K562 (cell line): ENCODE measurements around the gene VPS35L. TPM values are rescaled to one million over a fixed set of nuclear protein-coding genes. Genes with fewer than 3 reads are reported as not detected.
A peak's percentile ranks its signal among the peaks of the same experiment; 100 is the strongest.

ENCODE experiments used
- ATAC-seq: fragments of 200-7000 bp; cut with Tn5 transposase; 3 replicates; pipeline ENCODE4 v1.9.1; 2020; ENCODE audit warnings: moderate library complexity
- Bru-seq: library from RNA; stranded (reverse); fragments of 400-500 nt; gene quantifications from one replicate; lab custom pipeline; 2021; lab: Mats Ljungman, UMichigan
- BruChase-seq, 2 experiments: library from RNA; stranded (reverse); fragments of 400-500 nt; gene quantifications; one replicate each; lab custom pipeline; 2021; lab: Mats Ljungman, UMichigan
- BruUV-seq: library from RNA; stranded (reverse); fragments of 400-500 nt; replicated peaks from 2 replicates; lab custom pipeline; 2021; lab: Mats Ljungman, UMichigan
- CTCF ChIA-PET: fragments of 300-600 bp; formaldehyde crosslinking; extraction: SDS; loops from one replicate; lab custom pipeline; 2021; ENCODE audit warnings: low intra/inter-chr PET ratio; lab: Yijun Ruan, JAX
- POLR2A ChIA-PET: fragments of 300-600, 350-650 bp; sonication (Branson Sonifier 250); formaldehyde crosslinking; extraction: SDS; loops from one replicate; lab custom pipeline; 2021; ENCODE audit warnings: antibody characterized with exemption, inconsistent platforms; lab: Yijun Ruan, JAX
- DNase-seq, 4 experiments: peaks; one replicate each; pipeline versions ENCODE4 v3.0.0 to v3.0.0-alpha.2; 2011 to 2018; ENCODE audit warnings: low spot score in 3 of 4, mixed read lengths in 3 of 4; ENCODE audit errors: extremely low read depth in 1 of 4
- FAIRE-seq: peaks from 2 replicates; lab custom pipeline; 2011; peaks lifted over from hg19 to GRCh38; lab: Jason Lieb, UNC
- H2AFZ ChIP-seq: 2 replicates; pipeline ENCODE4 v1.6.0; 2011; ENCODE audit warnings: low read depth, low read length, control low read depth, inconsistent platforms
- H3K27ac ChIP-seq: fragments of 200-600 bp; 3 replicates; pipeline ENCODE4 v1.8.0; 2011; ENCODE audit warnings: low read depth, mild to moderate bottlenecking, control low read depth, inconsistent platforms, low read length, moderate library complexity, mixed read lengths; ENCODE audit errors: extremely low read depth
- H3K27me3 ChIP-seq, 2 experiments: fragments of 300-600 bp in 1 of 2; 2 replicates in 1 of 2; 3 replicates in 1 of 2; pipeline versions ENCODE4 v1.6.0 to v1.8.0; 2011; ENCODE audit warnings: inconsistent platforms in 2 of 2, low read length in 2 of 2, mild to moderate bottlenecking in 1 of 2, mixed read lengths in 1 of 2, moderate library complexity in 1 of 2; ENCODE audit not compliant: control insufficient read depth in 2 of 2, insufficient read depth in 2 of 2
- H3K36me3 ChIP-seq: fragments of 300-600 bp; 3 replicates; pipeline ENCODE4 v1.8.0; 2011; ENCODE audit warnings: mild to moderate bottlenecking, low read length, inconsistent platforms; ENCODE audit not compliant: control insufficient read depth, insufficient read depth
- H3K4me1 ChIP-seq, 2 experiments: fragments of 200-600 bp in 1 of 2; replicated peaks in 1 of 2; 2 replicates in 1 of 2; 3 replicates in 1 of 2; pipeline versions ENCODE4 v1.5.1 to v1.8.0; 2011; ENCODE audit warnings: inconsistent platforms in 2 of 2, low read length in 2 of 2, mild to moderate bottlenecking in 1 of 2, mixed read lengths in 1 of 2, moderate library complexity in 1 of 2; ENCODE audit not compliant: control insufficient read depth in 2 of 2, insufficient read depth in 2 of 2
- H3K4me2 ChIP-seq: 2 replicates; pipeline ENCODE4 v1.6.1; 2011; ENCODE audit warnings: low read length, control low read depth, inconsistent platforms, mixed read lengths; ENCODE audit not compliant: insufficient read depth
- H3K4me3 ChIP-seq: fragments of 200-600 bp; sonication (generic), shearing (Covaris generic); 2 replicates; pipeline ENCODE4 v1.5.1; 2016; ENCODE audit warnings: control low read depth, inconsistent platforms
- H3K79me2 ChIP-seq: fragments of 200-600 bp; 3 replicates; pipeline ENCODE4 v1.8.0; 2011; ENCODE audit warnings: low read length, inconsistent platforms; ENCODE audit not compliant: control insufficient read depth, insufficient read depth
- H3K9ac ChIP-seq, 2 experiments: 2 replicates each; pipeline versions ENCODE4 v1.6.0 to v1.6.1; 2011; ENCODE audit warnings: low read depth in 2 of 2, low read length in 2 of 2, control low read depth in 1 of 2, inconsistent platforms in 1 of 2, mild to moderate bottlenecking in 1 of 2, mixed read lengths in 1 of 2; ENCODE audit not compliant: insufficient read depth in 1 of 2
- H3K9me1 ChIP-seq: one replicate; pipeline ENCODE4 v1.6.0; 2011; ENCODE audit warnings: inconsistent platforms, mild to moderate bottlenecking, low read length, moderate library complexity; ENCODE audit not compliant: control insufficient read depth, insufficient read depth
- H3K9me3 ChIP-seq: replicated peaks from 2 replicates; pipeline ENCODE4 v1.5.1; 2011; ENCODE audit warnings: low read depth, low read length, inconsistent platforms; ENCODE audit not compliant: control insufficient read depth, insufficient read depth
- H4K20me1 ChIP-seq: replicated peaks from 2 replicates; pipeline ENCODE4 v1.6.1; 2011; ENCODE audit warnings: low read length, inconsistent platforms, mixed read lengths; ENCODE audit not compliant: control insufficient read depth, insufficient read depth
- ARID4B ChIP-seq: sonication (generic); formaldehyde crosslinking; IDR thresholded peaks from 2 replicates; pipeline ENCODE4 v1.8.0; 2022; ENCODE audit warnings: mild to moderate bottlenecking, missing genetic modification reagents
- KLF16 ChIP-seq: IDR thresholded peaks from 2 replicates; pipeline ENCODE4 v1.6.1; 2016; ENCODE audit warnings: antibody characterized with exemption
- TBP ChIP-seq: optimal IDR thresholded peaks from 2 replicates; pipeline ENCODE3; 2011; ENCODE audit warnings: low read depth, low read length, improper control_type of control experiment
- XRCC5 ChIP-seq: fragments of 200-400 bp; formaldehyde crosslinking; IDR thresholded peaks from 2 replicates; pipeline ENCODE4 v1.6.1; 2017; ENCODE audit warnings: low read depth, mild to moderate bottlenecking, low read length
- WGBS: fragments of 100-300 bp; shearing (Covaris generic); methylation state at CpG from one replicate; pipeline ENCODE4 v1.1.6; 2016; ENCODE audit warnings: low coverage, mixed read lengths; ENCODE audit not compliant: insufficient coverage; ENCODE audit errors: missing lambda C conversion rate; 5-methylcytosine and 5-hydroxymethylcytosine counted together
- in situ Hi-C: fragments of 300-500 bp; cut with MboI; formaldehyde crosslinking; loops from 4 replicates; pipeline ENCODE4 v1.15.0; 2018; ENCODE audit warnings: inconsistent platforms, mixed read lengths
- intact Hi-C: fragments of 100-400 bp; cut with micrococcal nuclease; formaldehyde crosslinking; loops from 2 replicates; pipeline ENCODE4 v1.14.2; 2022
- long read RNA-seq, 3 experiments: library from polyadenylated mRNA in 2 of 3; library from RNA in 1 of 3; unstranded in 2 of 3; stranded (forward) in 1 of 3; transcript quantifications; one replicate each; pipeline ENCODE4 v2.0.0, GENCODE V29; 2019 to 2022
- polyA minus RNA-seq, 3 experiments: library from RNA; depleted of rRNA, polyadenylated mRNA; stranded (reverse); fragments of >200 nt; gene quantifications; 2 replicates each; pipeline ENCODE4 v1.2.3, GENCODE V29; 2011
- polyA plus RNA-seq, 8 experiments: library from polyadenylated mRNA; depleted of rRNA in 4 of 8; stranded (reverse) in 5 of 8; unstranded in 3 of 8; fragments of >200 nt; fragmentation: Nextera tagmentation in 2 of 8; fragmentation: Illumina TruSeq in 1 of 8; extraction: Ambion mirVana in 2 of 8; extraction: Trizol in 1 of 8; gene quantifications; 2 replicates each; pipeline versions ENCODE4 v1.2.1 to v1.2.3, GENCODE V29; 2011 to 2014; ENCODE audit warnings: inconsistent platforms in 1 of 8, missing spikeins in 1 of 8
- total RNA-seq, 7 experiments: library from RNA; depleted of rRNA in 6 of 7; stranded (reverse); fragments of >200 nt in 6 of 7; fragmentation: Illumina TruSeq in 2 of 7; extraction: Trizol in 2 of 7; gene quantifications; 2 replicates each; pipeline versions ENCODE4 v1.2.1 to v1.2.3, GENCODE V29; 2011 to 2021; ENCODE audit warnings: low replicate concordance in 1 of 7
- TF ChIP-seq, protein P1 (sequence below): fragments of 450-650 bp; formaldehyde crosslinking; IDR thresholded peaks from 2 replicates; pipeline ENCODE4 v1.4.0; 2020; ENCODE audit warnings: mild to moderate bottlenecking, mixed read lengths

Gene VPS35L
- 79.5 and 124 TPM in 2 replicates for total RNA-seq (2011; cell fraction: chromatin; rRNA removed; ENCODE audit: low replicate concordance)
- total RNA-seq (2011; cell fraction: nucleolus; rRNA removed) = 50.9 and 57.6 TPM in 2 replicates
- total RNA-seq (2011; cell fraction: nucleoplasm; rRNA removed) = 64.1 and 74.5 TPM in 2 replicates
- total RNA-seq (2014; rRNA removed) (9.0 and 10.2 TPM in 2 replicates), total RNA-seq (2014; rRNA removed; fragmentation: Illumina TruSeq; extraction: Trizol) (18.2 and 20.1 TPM in 2 replicates), total RNA-seq (2015; rRNA removed; fragmentation: Illumina TruSeq; extraction: Trizol) (21.3 and 22.6 TPM in 2 replicates), total RNA-seq (2021) (25.8 and 28.3 TPM in 2 replicates), polyA plus RNA-seq (2011; rRNA removed) (15.6 and 16.9 TPM in 2 replicates), polyA plus RNA-seq (2014; fragmentation: Illumina TruSeq; extraction: Trizol) (26.7 and 30.4 TPM in 2 replicates), polyA plus RNA-seq (2014; fragmentation: Nextera tagmentation; extraction: Ambion mirVana) (10 to 100 TPM; 18.3 to 27.1 TPM), polyA plus RNA-seq (2014; rRNA removed) (14.1 and 16.2 TPM in 2 replicates), polyA minus RNA-seq (2011; rRNA and poly(A)+ RNA removed) (40.8 and 46.6 TPM in 2 replicates), Bru-seq, nascent RNA (percentile 54 among the genes with signal in this experiment), BruChase-seq, experiment 1, labeled RNA remaining after a 2-hour chase (percentile 60 among the genes with signal in this experiment), BruChase-seq, experiment 2, labeled RNA remaining after a 6-hour chase (percentile 60 among the genes with signal in this experiment)
- 10.9 and 11.5 TPM in 2 replicates for polyA plus RNA-seq (2011; cell fraction: cytosol; rRNA removed)
- polyA plus RNA-seq (2011; cell fraction: nucleus; rRNA removed) = 18.3 and 20.0 TPM in 2 replicates
- 16.5 and 19.9 TPM in 2 replicates for polyA plus RNA-seq (2012)
- 18.8 and 35.3 TPM in 2 replicates for polyA minus RNA-seq (2011; cell fraction: cytosol; rRNA and poly(A)+ RNA removed)
- polyA minus RNA-seq (2011; cell fraction: nucleus; rRNA and poly(A)+ RNA removed) = 30.4 and 44.1 TPM in 2 replicates
- long read RNA-seq, experiment 1, transcript VPS35L-203 (31 exons, 3,855 nt) = major isoform, 33 of 103 reads
- long read RNA-seq, experiment 1, partial matches to known transcripts = 45 of 103 reads
- long read RNA-seq, experiment 1, other reads (novel, unspliced or antisense) = 25 of 103 reads
- long read RNA-seq, experiment 2, transcript VPS35L-203 (31 exons, 3,855 nt) = major isoform, 5 of 26 reads
- long read RNA-seq, experiment 2, partial matches to known transcripts = 11 of 26 reads
- long read RNA-seq, experiment 2, other reads (novel, unspliced or antisense) = 9 of 26 reads
- long read RNA-seq, experiment 3, transcript VPS35L-203 (31 exons, 3,855 nt) = major isoform, 12 of 20 reads
- long read RNA-seq, experiment 3, partial matches to known transcripts = 5 of 20 reads
- long read RNA-seq, experiment 3, other reads (novel, unspliced or antisense) = 3 of 20 reads

GRCh38 chr16:19555186-19555937 is at the start of gene VPS35L:
TSS of gene VPS35L (plus strand) at chr16:19555703. CDS start at chr16:19555730, 27 bp downstream.
- Histone ChIP-seq H3K4me3 (peak within 1 kb of the TSS; percentile 67), H3K36me3 (peaks cover 18% of the 10 kb centered on the region; the same call in 2 of the 3 replicates), H4K20me1 (no peaks in the 10 kb centered on the region), H3K9me1 (no peaks in the 10 kb centered on the region), H3K27me3 (no peaks in the 10 kb centered on the region), H2AFZ (peak within 1 kb of the TSS; percentile 96), H3K79me2 (no peaks in the 10 kb centered on the region; the same call in 2 of the 3 replicates), H3K4me1 (peaks cover 0 to 8% of the 10 kb centered on the region in 2 experiments; a peak in 3 of 5 replicates), H3K27ac (peak within 1 kb of the TSS; percentile 89), H3K9ac (peak within 1 kb of the TSS; percentile 90 to 95), H3K9me3 (no peaks in the 10 kb centered on the region), H3K4me2 (peak within 1 kb of the TSS; percentile 88)
- peak; percentile 98 for ATAC-seq
- 17% methylated on average over 38 of the region's 53 CpGs for WGBS
- intact Hi-C loops (no loop called here), in situ Hi-C loops (no loop called here)
- FAIRE-seq = peak; percentile 87
- POLR2A ChIA-PET = interaction anchor here (0.5 to 1.2 kb wide), 17 partner anchors 10 to 756 kb away, joined by 3 to 10 read pairs (median 3); partner anchors contain the start of gene GDE1
- BruUV-seq = no TSS peak
- DNase-seq = peak; percentile 85 to 96 (median 88)
- CTCF ChIA-PET = no interaction called here
- TF ChIP-seq ARID4B (CRISPR knock-in tag) (0 out of 2 replicates have a peak, but pooled peaks have one; percentile 43), TBP (peak; percentile 77), XRCC5 (peak; percentile 81), KLF16 (0 out of 2 replicates have a peak, but pooled peaks have one; percentile 6)
- TF ChIP-seq, protein P1, sequence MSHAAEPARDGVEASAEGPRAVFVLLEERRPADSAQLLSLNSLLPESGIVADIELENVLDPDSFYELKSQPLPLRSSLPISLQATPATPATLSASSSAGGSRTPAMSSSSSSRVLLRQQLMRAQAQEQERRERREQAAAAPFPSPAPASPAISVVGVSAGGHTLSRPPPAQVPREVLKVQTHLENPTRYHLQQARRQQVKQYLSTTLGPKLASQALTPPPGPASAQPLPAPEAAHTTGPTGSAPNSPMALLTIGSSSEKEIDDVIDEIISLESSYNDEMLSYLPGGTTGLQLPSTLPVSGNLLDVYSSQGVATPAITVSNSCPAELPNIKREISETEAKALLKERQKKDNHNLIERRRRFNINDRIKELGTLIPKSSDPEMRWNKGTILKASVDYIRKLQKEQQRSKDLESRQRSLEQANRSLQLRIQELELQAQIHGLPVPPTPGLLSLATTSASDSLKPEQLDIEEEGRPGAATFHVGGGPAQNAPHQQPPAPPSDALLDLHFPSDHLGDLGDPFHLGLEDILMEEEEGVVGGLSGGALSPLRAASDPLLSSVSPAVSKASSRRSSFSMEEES (CRISPR knock-in tag) = peak; percentile 97
